Activated T-cell treated with anti-CD3 and anti-CD28 coated beads, Interleukin-2, amount 50 U/mL, for 24 hours (primary cell): Measurements from ENCODE around the gene ZC3H12C.
A peak's percentile ranks its signal among the peaks of the same experiment; 100 is the strongest.

ENCODE experiments used
- DNase-seq: peaks from one replicate; pipeline ENCODE4 v3.0.0-alpha.2; 2020
- H3K27ac Mint-ChIP-seq: 2 replicates; pipeline ENCODE4 v1.8.0; 2020; ENCODE audit warnings: mild to moderate bottlenecking, mixed read lengths
- H3K27me3 Mint-ChIP-seq: 2 replicates; pipeline ENCODE4 v1.8.0; 2020; ENCODE audit warnings: mixed read lengths
- H3K36me3 Mint-ChIP-seq: 2 replicates; pipeline ENCODE4 v1.8.0; 2020; ENCODE audit warnings: low read depth, mixed read lengths
- H3K4me1 Mint-ChIP-seq: 2 replicates; pipeline ENCODE4 v1.8.0; 2020; ENCODE audit warnings: low read depth, mixed read lengths
- H3K4me3 Mint-ChIP-seq: 2 replicates; pipeline ENCODE4 v1.8.0; 2020; ENCODE audit warnings: mild to moderate bottlenecking, moderate library complexity, mixed read lengths
- H3K9me3 Mint-ChIP-seq: 2 replicates; pipeline ENCODE4 v1.8.0; 2020; ENCODE audit warnings: mixed read lengths

ZC3H12C gene

GRCh38 chr11:110165039-110165925 is 72.1 kb downstream of the ZC3H12C start:
- Mint-ChIP-seq H3K9me3 (no peaks in the 10 kb centered on the region), H3K36me3 (no peaks in the 10 kb centered on the region), H3K4me1 (no peaks in the 10 kb centered on the region), H3K4me3 (no peak overlapping the region), H3K27me3 (no peaks in the 10 kb centered on the region), H3K27ac (no peak overlapping the region)
- no peak for DNase-seq

GRCh38 chr11:110168033-110168803 is 75.0 kb downstream of the ZC3H12C start:
- Mint-ChIP-seq H3K4me1 (no peaks in the 10 kb centered on the region), H3K27me3 (peaks cover 15% of the 10 kb centered on the region), H3K9me3 (no peaks in the 10 kb centered on the region), H3K27ac (no peak overlapping the region), H3K36me3 (no peaks in the 10 kb centered on the region), H3K4me3 (no peak overlapping the region)
- DNase-seq, result no peak

GRCh38 chr11:110169738-110170137 is 76.5 kb downstream of the ZC3H12C start:
- Mint-ChIP-seq H3K4me3 (no peak overlapping the region), H3K36me3 (no peaks in the 10 kb centered on the region), H3K27me3 (peaks cover 23% of the 10 kb centered on the region), H3K4me1 (peaks cover 6% of the 10 kb centered on the region), H3K9me3 (no peaks in the 10 kb centered on the region), H3K27ac (no peak overlapping the region)
- DNase-seq, result no peak

GRCh38 chr11:110172468-110173065 is 79.4 kb downstream of the ZC3H12C start:
- DNase-seq, result no peak
- Mint-ChIP-seq H3K27me3 (peaks cover 23% of the 10 kb centered on the region), H3K27ac (no peak overlapping the region), H3K4me1 (peaks cover 6% of the 10 kb centered on the region), H3K4me3 (no peak overlapping the region), H3K36me3 (no peaks in the 10 kb centered on the region), H3K9me3 (no peaks in the 10 kb centered on the region)

- Mint-ChIP-seq H3K27ac (no peak overlapping the region), H3K4me3 (peak overlapping the region; percentile 42), H3K4me1 (peaks cover 6% of the 10 kb centered on the region), H3K27me3 (peaks cover 23% of the 10 kb centered on the region), H3K9me3 (no peaks in the 10 kb centered on the region), H3K36me3 (no peaks in the 10 kb centered on the region)
- peak; percentile 69 for DNase-seq
Measured at GRCh38 chr11:110173811-110174644, 80.8 kb downstream of the ZC3H12C start.

- H3K27me3 Mint-ChIP-seq, result peaks cover 23% of the 10 kb centered on the region
- DNase-seq, result no peak
Measured at GRCh38 chr11:110174645-110175310, 81.6 kb downstream of the ZC3H12C start.

GRCh38 chr11:110176366-110177085 is 83.3 kb downstream of the ZC3H12C start:
- DNase-seq, result no peak
- peaks cover 23% of the 10 kb centered on the region for H3K27me3 Mint-ChIP-seq
- H3K27ac Mint-ChIP-seq, result no peak overlapping the region
- no peaks in the 10 kb centered on the region for H3K9me3 Mint-ChIP-seq
- H3K4me3 Mint-ChIP-seq, result no peak overlapping the region
- H3K36me3 Mint-ChIP-seq, result no peaks in the 10 kb centered on the region
- peaks cover 6% of the 10 kb centered on the region for H3K4me1 Mint-ChIP-seq

More at GRCh38 chr11:110174645-110175310, 81.6 kb downstream of the ZC3H12C start:
- no peak overlapping the region for H3K27ac Mint-ChIP-seq
- peaks cover 6% of the 10 kb centered on the region for H3K4me1 Mint-ChIP-seq
- H3K36me3 Mint-ChIP-seq, result no peaks in the 10 kb centered on the region
- H3K4me3 Mint-ChIP-seq, result no peak overlapping the region
- no peaks in the 10 kb centered on the region for H3K9me3 Mint-ChIP-seq

- Mint-ChIP-seq H3K4me1 (peaks cover 6% of the 10 kb centered on the region), H3K27ac (no peak overlapping the region), H3K36me3 (no peaks in the 10 kb centered on the region), H3K27me3 (peaks cover 19% of the 10 kb centered on the region), H3K4me3 (no peak overlapping the region), H3K9me3 (no peaks in the 10 kb centered on the region)
- no peak for DNase-seq
Measured at GRCh38 chr11:110177086-110177456, 83.9 kb downstream of the ZC3H12C start.

- no peak overlapping the region for H3K27ac Mint-ChIP-seq
- H3K27me3 Mint-ChIP-seq, result peaks cover 2% of the 10 kb centered on the region
- no peak overlapping the region for H3K4me3 Mint-ChIP-seq
- no peaks in the 10 kb centered on the region for H3K36me3 Mint-ChIP-seq
- no peaks in the 10 kb centered on the region for H3K9me3 Mint-ChIP-seq
- no peak for DNase-seq
- H3K4me1 Mint-ChIP-seq, result peaks cover 2% of the 10 kb centered on the region
Measured at GRCh38 chr11:110179064-110179463, 85.9 kb downstream of the ZC3H12C start.

GRCh38 chr11:110182886-110183285 is 89.7 kb downstream of the ZC3H12C start:
- Mint-ChIP-seq H3K27me3 (peaks cover 11% of the 10 kb centered on the region), H3K36me3 (no peaks in the 10 kb centered on the region), H3K27ac (no peak overlapping the region), H3K4me1 (no peaks in the 10 kb centered on the region), H3K4me3 (no peak overlapping the region), H3K9me3 (no peaks in the 10 kb centered on the region)
- no peak for DNase-seq

GRCh38 chr11:110184456-110184855 is 91.3 kb downstream of the ZC3H12C start:
- no peak overlapping the region for H3K27ac Mint-ChIP-seq
- H3K4me3 Mint-ChIP-seq, result no peak overlapping the region
- no peaks in the 10 kb centered on the region for H3K9me3 Mint-ChIP-seq
- H3K4me1 Mint-ChIP-seq, result no peaks in the 10 kb centered on the region
- no peak for DNase-seq
- peaks cover 11% of the 10 kb centered on the region for H3K27me3 Mint-ChIP-seq
- no peaks in the 10 kb centered on the region for H3K36me3 Mint-ChIP-seq

- no peaks in the 10 kb centered on the region for H3K9me3 Mint-ChIP-seq
- H3K27ac Mint-ChIP-seq, result no peak overlapping the region
- no peak for DNase-seq
- H3K27me3 Mint-ChIP-seq, result peaks cover 11% of the 10 kb centered on the region
- no peaks in the 10 kb centered on the region for H3K4me1 Mint-ChIP-seq
- H3K36me3 Mint-ChIP-seq, result no peaks in the 10 kb centered on the region
- H3K4me3 Mint-ChIP-seq, result no peak overlapping the region
Measured at GRCh38 chr11:110185121-110185591, 92.0 kb downstream of the ZC3H12C start.

- no peak for DNase-seq
- H3K36me3 Mint-ChIP-seq, result no peaks in the 10 kb centered on the region
- H3K4me3 Mint-ChIP-seq, result no peak overlapping the region
- H3K27me3 Mint-ChIP-seq, result peaks cover 13% of the 10 kb centered on the region
- no peaks in the 10 kb centered on the region for H3K9me3 Mint-ChIP-seq
- H3K27ac Mint-ChIP-seq, result no peak overlapping the region
- H3K4me1 Mint-ChIP-seq, result no peaks in the 10 kb centered on the region
Measured at GRCh38 chr11:110185599-110185998, 92.4 kb downstream of the ZC3H12C start.
